ENCODE data around the gene PSORS1C1.

The PSORS1C1 gene

GRCh38 chr6:31096656-31097055, 17.9 kb upstream of the PSORS1C1 start:
- DNase-seq = no peak

- DNase-seq = no peak
These were observed 16.1 kb upstream of the PSORS1C1 start for GRCh38 chr6:31098449-31098938.

- no peak for DNase-seq
These were observed 11.5 kb upstream of the PSORS1C1 start for GRCh38 chr6:31103136-31103535.

- no peak for DNase-seq
These were observed 7.5 kb upstream of the PSORS1C1 start for GRCh38 chr6:31107052-31107451.

- no peak for DNase-seq
These were observed 3.6 kb upstream of the PSORS1C1 start for GRCh38 chr6:31110825-31111582.

GRCh38 chr6:31111712-31112111, 2.9 kb upstream of the PSORS1C1 start:
- no peak for DNase-seq

GRCh38 chr6:31112478-31112877, 2.1 kb upstream of the PSORS1C1 start, which contains the start of gene C6orf15:
Gene C6orf15 (minus strand): TSS chr6:31112575. CDS start chr6:31112555, 20 bp downstream.
- no peak for DNase-seq

GRCh38 chr6:31113861-31114540, 599 bp upstream of the PSORS1C1 start:
- no peak for DNase-seq

- peak; percentile 6 to 8 for DNase-seq
These were observed 610 bp downstream of the PSORS1C1 start for GRCh38 chr6:31114970-31115849.

GRCh38 chr6:31115941-31116560, 1.5 kb downstream of the PSORS1C1 start:
- DNase-seq = no peak

- DNase-seq = no peak
These were observed 2.2 kb downstream of the PSORS1C1 start for GRCh38 chr6:31116661-31117385.

GRCh38 chr6:31118178-31118577, 3.6 kb downstream of the PSORS1C1 start:
- DNase-seq = no peak

GRCh38 chr6:31120151-31120915, 5.7 kb downstream of the PSORS1C1 start, which contains the start of gene CDSN:
Gene CDSN (minus strand): TSS chr6:31120446. CDS start chr6:31120419, 27 bp downstream.
- no peak for DNase-seq

GRCh38 chr6:31121131-31121790, 6.7 kb downstream of the PSORS1C1 start:
- DNase-seq = no peak

GRCh38 chr6:31122791-31123706, 8.4 kb downstream of the PSORS1C1 start:
- DNase-seq = no peak

- DNase-seq = no peak
These were observed 10.6 kb downstream of the PSORS1C1 start for GRCh38 chr6:31125162-31125561.

- no peak for DNase-seq
These were observed 11.2 kb downstream of the PSORS1C1 start for GRCh38 chr6:31125586-31126363.

- no peak for DNase-seq
These were observed 12.0 kb downstream of the PSORS1C1 start for GRCh38 chr6:31126396-31127175.
